Articular chondrocyte of knee joint (primary cell): ENCODE results near the gene LILRA6. TPM values are rescaled to one million over a fixed set of nuclear protein-coding genes. Genes with fewer than 3 reads are reported as not detected.

Experiments
- small RNA-seq: library from RNA; depleted of rRNA; stranded (forward); fragments of <200 nt; gene quantifications from one replicate; pipeline ENCODE3, GENCODE V24; 2012
- total RNA-seq: library from RNA; depleted of rRNA; stranded (reverse); fragments of >200 nt; gene quantifications from 2 replicates; pipeline ENCODE4 v1.2.3, GENCODE V29; 2012

LILRA6 gene
- total RNA-seq, result not detected in 2 replicates

DNA sequence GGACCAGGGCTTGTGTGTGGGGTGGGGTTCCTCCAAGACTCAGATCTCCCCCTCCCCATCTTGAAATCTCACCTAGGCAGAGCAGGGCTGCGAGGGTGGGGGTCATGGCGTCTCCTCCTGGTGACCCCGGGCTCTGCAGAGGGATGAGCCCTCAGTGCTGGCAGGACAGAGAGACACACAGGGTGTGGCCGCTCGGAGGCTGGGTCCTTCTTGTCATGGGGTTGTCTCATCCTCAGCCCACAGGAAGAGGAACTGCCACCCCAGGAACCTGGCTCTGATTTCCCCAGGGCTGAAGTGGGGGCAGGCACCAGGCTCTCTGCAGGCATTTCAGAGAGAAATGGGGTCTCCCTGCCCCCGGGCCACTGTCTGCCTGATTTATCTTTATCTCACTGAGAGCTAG lies at the start of gene LILRA6:
Gene LILRA6, minus strand, starts transcription at position 145 of the 400 bp plus-strand sequence.

GRCh38 chr19:54281007-54281728 lies 38.6 kb upstream of the LILRA6 start, which contains the start of gene LILRB2:
LILRB2 (minus strand) TSS chr19:54281110; CDS start chr19:54280496, 614 bp downstream.

GRCh38 chr19:54257116-54257480 lies 14.5 kb upstream of the LILRA6 start, which contains the start of gene LILRB5:
LILRB5 (minus strand) TSS chr19:54257273; CDS start chr19:54257193, 80 bp downstream.

GRCh38 chr19:54222474-54223276 lies 19.9 kb downstream of the LILRA6 start, which contains the start of gene LILRB3:
LILRB3 (minus strand) TSS chr19:54223007; CDS start chr19:54222976, 31 bp downstream.

DNA sequence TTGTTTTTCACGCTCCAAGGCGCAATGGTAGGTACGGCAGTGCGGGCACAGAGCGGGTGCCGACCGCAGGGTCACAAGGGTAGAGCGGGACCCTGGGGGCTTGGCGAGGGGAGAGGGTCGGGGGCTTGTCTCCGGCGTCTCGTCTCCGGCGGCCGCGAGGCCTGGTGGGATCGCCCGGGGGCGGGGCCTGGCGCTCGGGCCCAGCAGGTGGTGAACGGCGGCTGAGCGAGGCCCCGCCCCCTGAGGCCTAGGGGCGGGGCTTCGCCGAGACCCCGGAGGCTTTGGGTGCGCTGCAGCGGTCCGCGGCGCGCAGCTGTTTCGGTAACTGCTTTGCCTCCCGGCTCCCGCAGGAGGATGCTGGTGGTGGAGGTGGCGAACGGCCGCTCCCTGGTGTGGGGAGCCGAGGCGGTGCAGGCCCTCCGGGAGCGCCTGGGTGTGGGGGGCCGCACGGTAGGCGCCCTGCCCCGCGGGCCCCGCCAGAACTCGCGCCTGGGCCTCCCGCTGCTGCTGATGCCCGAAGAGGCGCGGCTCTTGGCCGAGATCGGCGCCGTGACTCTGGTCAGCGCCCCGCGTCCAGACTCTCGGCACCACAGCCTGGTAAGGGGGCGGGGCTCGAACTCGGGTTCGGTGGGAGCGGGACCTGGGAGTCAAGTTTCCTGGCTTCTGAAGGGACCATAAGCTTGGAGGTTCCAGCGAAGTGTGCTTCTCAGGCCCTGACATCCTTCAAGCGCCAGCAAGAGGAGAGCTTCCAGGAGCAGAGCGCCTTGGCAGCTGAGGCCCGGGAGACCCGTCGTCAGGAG lies 51.4 kb downstream of the LILRA6 start, which contains the start of gene TSEN34:
Gene TSEN34, plus strand, starts transcription at position 298 of the 800 bp plus-strand sequence. Its CDS starts 57 bp downstream, at position 355.

DNA sequence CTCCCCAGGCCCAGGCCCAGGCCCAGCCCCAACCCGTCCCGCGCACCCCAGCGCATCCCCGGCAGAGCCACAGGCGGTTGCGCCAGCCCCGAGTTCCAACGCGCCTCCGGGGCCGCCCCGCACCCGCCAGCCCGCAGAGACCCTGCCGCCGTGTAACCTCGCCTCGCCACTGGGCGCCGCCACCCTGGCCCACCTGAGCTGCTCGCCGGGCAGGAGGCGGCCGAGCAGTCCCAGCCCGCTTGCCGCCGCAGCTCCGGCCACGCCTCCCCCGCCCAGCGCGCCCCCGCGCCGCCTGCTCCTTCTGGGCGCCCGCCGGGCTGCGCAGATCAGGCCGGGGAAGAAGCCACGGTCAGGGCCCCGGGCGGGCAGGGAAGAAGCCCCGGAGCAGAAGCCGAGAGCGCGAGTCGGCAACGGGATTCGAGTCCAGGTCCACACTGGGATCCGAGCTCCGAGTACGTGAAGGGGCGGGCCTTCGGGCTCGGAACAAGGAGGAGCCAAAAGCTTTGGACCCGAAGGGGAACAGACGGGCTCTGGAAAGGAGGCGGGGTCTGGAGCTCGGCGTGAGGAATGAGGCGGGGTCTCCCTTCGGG lies 53.4 kb downstream of the LILRA6 start, which contains the start of gene MBOAT7:
Gene MBOAT7, minus strand, starts transcription at position 436 of the 590 bp plus-strand sequence. CDS start 1,072 bp downstream, outside the sequence.

Small RNA genes lying within 50 kb of the gene (small RNA-seq; reads per million reads assigned to genes)
- gene MIR4752 (not detected), gene RNU6-1307P (not detected)

Other genes starting within 250 kb of the LILRA6 start
- gene VSTM1, start 178.9 kb downstream of the LILRA6 start, total RNA-seq, result not detected in 2 replicates
- not detected in 2 replicates for gene TARM1, start 161.4 kb downstream of the LILRA6 start, total RNA-seq
- gene OSCAR, start 142.0 kb downstream of the LILRA6 start, total RNA-seq, result 0.11 and 0.39 TPM in 2 replicates
- 8.8 and 12.0 TPM in 2 replicates for gene NDUFA3, start 139.9 kb downstream of the LILRA6 start, total RNA-seq
- 8.4 and 9.1 TPM in 2 replicates for gene TFPT, start 127.1 kb downstream of the LILRA6 start, total RNA-seq
- 36.2 and 39.2 TPM in 2 replicates for gene PRPF31, start 127.0 kb downstream of the LILRA6 start, total RNA-seq
- gene CNOT3, start 105.0 kb downstream of the LILRA6 start, total RNA-seq, result 6.9 and 9.7 TPM in 2 replicates
- 3.9 and 5.7 TPM in 2 replicates for gene LENG1, start 83.1 kb downstream of the LILRA6 start, total RNA-seq
- 1.0 TPM in 1 of 2 replicates, not detected in the other for gene TMC4, start 69.6 kb downstream of the LILRA6 start, total RNA-seq
- gene MBOAT7, start 53.2 kb downstream of the LILRA6 start, total RNA-seq, result 25.2 and 25.8 TPM in 2 replicates
- gene TSEN34, start 51.5 kb downstream of the LILRA6 start, total RNA-seq, result 34.3 and 37.2 TPM in 2 replicates
- gene RPS9, start 41.9 kb downstream of the LILRA6 start, total RNA-seq, result 1,386 and 1,444 TPM in 2 replicates
- not detected in 2 replicates for gene LILRB3, start 19.8 kb downstream of the LILRA6 start, total RNA-seq
- not detected in 2 replicates for gene LILRB5, start 14.5 kb upstream of the LILRA6 start, total RNA-seq
- gene LILRB2, start 38.3 kb upstream of the LILRA6 start, total RNA-seq, result not detected in 2 replicates
- gene LILRA5, start 70.4 kb upstream of the LILRA6 start, total RNA-seq, result 0.22 TPM in 1 of 2 replicates, not detected in the other
- not detected in 2 replicates for gene LILRA4, start 96.4 kb upstream of the LILRA6 start, total RNA-seq
- not detected in 2 replicates for gene LAIR1, start 122.1 kb upstream of the LILRA6 start, total RNA-seq
- gene TTYH1, start 172.7 kb upstream of the LILRA6 start, total RNA-seq, result not detected in 2 replicates
- gene LENG8, start 206.4 kb upstream of the LILRA6 start, total RNA-seq, result 43.3 and 47.9 TPM in 2 replicates
- gene LENG9, start 221.0 kb upstream of the LILRA6 start, total RNA-seq, result 7.5 and 8.5 TPM in 2 replicates
- 26.3 and 29.1 TPM in 2 replicates for gene CDC42EP5, start 230.5 kb upstream of the LILRA6 start, total RNA-seq